ENCODE measurements around the gene AAMDC. TPM values are rescaled to one million over a fixed set of nuclear protein-coding genes. Genes with fewer than 3 reads are reported as not detected.

AAMDC gene
- total and polyA plus RNA-seq, 10 of the 15 experiments (the other 5 are each of a cell fraction or from before 2014, with no cell fraction given): 3.7 to 38.3 (median 11.2) TPM

DNA sequence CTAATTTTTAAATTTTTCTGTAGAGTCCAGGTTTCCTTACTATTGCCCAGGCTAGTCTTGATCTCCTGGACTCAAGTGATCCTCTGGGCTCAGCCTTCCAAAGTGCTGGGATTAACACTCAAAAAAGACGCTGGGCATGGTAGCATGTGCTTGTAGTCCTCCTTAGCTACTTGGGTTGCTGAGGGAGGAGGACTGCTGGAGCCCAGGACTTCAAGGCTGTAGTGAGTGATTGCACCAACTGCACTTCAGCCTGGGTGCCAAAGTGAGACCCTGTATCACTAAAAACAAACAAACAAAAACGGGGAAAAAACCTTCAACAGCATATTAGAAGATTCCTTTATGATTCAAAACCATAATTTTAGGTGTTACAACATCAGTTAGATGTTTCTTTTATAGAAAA is 45.0 kb upstream of the AAMDC start (continued):
- TF ChIP-seq CBFB (IDR thresholded peaks at IDR 0.05; ENCODE audit: low read depth): no peak
- TF ChIP-seq, protein P1, sequence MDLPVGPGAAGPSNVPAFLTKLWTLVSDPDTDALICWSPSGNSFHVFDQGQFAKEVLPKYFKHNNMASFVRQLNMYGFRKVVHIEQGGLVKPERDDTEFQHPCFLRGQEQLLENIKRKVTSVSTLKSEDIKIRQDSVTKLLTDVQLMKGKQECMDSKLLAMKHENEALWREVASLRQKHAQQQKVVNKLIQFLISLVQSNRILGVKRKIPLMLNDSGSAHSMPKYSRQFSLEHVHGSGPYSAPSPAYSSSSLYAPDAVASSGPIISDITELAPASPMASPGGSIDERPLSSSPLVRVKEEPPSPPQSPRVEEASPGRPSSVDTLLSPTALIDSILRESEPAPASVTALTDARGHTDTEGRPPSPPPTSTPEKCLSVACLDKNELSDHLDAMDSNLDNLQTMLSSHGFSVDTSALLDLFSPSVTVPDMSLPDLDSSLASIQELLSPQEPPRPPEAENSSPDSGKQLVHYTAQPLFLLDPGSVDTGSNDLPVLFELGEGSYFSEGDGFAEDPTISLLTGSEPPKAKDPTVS (IDR thresholded peaks at IDR 0.05; ENCODE audit: low read depth, low read length): no peak
- TF ChIP-seq, protein P2, sequence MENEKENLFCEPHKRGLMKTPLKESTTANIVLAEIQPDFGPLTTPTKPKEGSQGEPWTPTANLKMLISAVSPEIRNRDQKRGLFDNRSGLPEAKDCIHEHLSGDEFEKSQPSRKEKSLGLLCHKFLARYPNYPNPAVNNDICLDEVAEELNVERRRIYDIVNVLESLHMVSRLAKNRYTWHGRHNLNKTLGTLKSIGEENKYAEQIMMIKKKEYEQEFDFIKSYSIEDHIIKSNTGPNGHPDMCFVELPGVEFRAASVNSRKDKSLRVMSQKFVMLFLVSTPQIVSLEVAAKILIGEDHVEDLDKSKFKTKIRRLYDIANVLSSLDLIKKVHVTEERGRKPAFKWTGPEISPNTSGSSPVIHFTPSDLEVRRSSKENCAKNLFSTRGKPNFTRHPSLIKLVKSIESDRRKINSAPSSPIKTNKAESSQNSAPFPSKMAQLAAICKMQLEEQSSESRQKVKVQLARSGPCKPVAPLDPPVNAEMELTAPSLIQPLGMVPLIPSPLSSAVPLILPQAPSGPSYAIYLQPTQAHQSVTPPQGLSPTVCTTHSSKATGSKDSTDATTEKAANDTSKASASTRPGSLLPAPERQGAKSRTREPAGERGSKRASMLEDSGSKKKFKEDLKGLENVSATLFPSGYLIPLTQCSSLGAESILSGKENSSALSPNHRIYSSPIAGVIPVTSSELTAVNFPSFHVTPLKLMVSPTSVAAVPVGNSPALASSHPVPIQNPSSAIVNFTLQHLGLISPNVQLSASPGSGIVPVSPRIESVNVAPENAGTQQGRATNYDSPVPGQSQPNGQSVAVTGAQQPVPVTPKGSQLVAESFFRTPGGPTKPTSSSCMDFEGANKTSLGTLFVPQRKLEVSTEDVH (IDR thresholded peaks at IDR 0.05; ENCODE audit: low read depth, partially characterized antibody): no peak
- TF ChIP-seq GABPA (IDR thresholded peaks at IDR 0.05; ENCODE audit: low read depth): no peak
- no peak for TF ChIP-seq SIX5 (IDR thresholded peaks at IDR 0.05; ENCODE audit: low read depth, low read length, severe bottlenecking)
- TF ChIP-seq HDAC6 (IDR thresholded peaks at IDR 0.05; ENCODE audit: unreplicated experiment): no peak
- TF ChIP-seq SREBF2 (IDR thresholded peaks at IDR 0.05; ENCODE audit: low read length): no peak
- no peak for TF ChIP-seq FOXM1 (IDR thresholded peaks at IDR 0.05; ENCODE audit: low read depth, low read length)

DNA sequence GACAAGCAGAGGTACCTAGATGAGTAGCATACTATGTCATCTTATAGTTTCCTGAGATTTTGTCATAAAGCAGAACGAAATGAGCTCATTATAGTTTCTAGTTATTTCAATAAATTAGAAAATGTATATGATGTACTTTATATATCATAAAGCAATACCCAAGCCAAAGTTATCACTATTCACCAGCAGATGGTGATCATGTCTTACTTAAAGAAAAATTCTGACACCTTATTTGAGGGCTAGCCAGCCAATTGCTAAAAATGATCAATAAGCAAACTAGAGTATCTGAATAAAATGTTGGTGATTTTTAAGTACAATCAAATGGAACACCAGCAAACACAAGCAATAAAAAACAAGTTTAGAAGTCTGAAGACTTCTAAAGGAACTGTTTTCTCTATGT is 44.5 kb upstream of the AAMDC start:
- RAD21 ChIA-PET (ENCODE audit: unreplicated experiment): interaction anchor here (0.7 to 1.0 kb wide), 4 partner anchors 28 to 269 kb away, joined by 3 to 6 read pairs (median 4); no protein-coding TSS in a partner anchor
- peak; percentile 62 for ATAC-seq
- Histone ChIP-seq H3K9ac (ENCODE audit: control insufficient read depth, insufficient read depth, low read length) (no peak overlapping the region), H2AFZ (ENCODE audit: control insufficient read depth, low read depth, low read length) (no peak overlapping the region), H3K79me2 (ENCODE audit: control insufficient read depth, insufficient read depth, low read length) (peaks cover 33% of the 10 kb centered on the region), H4K20me1 (ENCODE audit: control insufficient read depth, insufficient read depth) (no peaks in the 10 kb centered on the region; the same call in 1 of the 2 replicates), H3K4me1 (ENCODE audit: control insufficient read depth, insufficient read depth, low read length) (no peaks in the 10 kb centered on the region), H3K4me2 (ENCODE audit: control insufficient read depth, insufficient read depth) (no peak overlapping the region), H3K36me3 (ENCODE audit: control insufficient read depth in 2 of 2, insufficient read depth in 2 of 2, low read length in 1 of 2) (peaks cover 0 to 10% of the 10 kb centered on the region in 2 experiments; a peak in 2 of 4 replicates), H3K9me3 (replicated peaks; ENCODE audit: control insufficient read depth, insufficient read depth, low read length) (no peaks in the 10 kb centered on the region), H3K4me3 (no peak overlapping the region), H3K27ac (ENCODE audit: control insufficient read depth, insufficient read depth) (no peak overlapping the region), H3K27me3 (replicated peaks in 1 of 2; ENCODE audit: control insufficient read depth in 2 of 2, insufficient read depth in 2 of 2, low read length in 1 of 2) (no peaks in the 10 kb centered on the region)
- 0% methylated on average over 1 of the region's 1 CpG for WGBS (ENCODE audit: insufficient coverage, insufficient replicate concordance, low lambda C conversion rate, missing lambda C conversion rate)
- SMC1A ChIA-PET (ENCODE audit: uncharacterized antibody, unreplicated experiment): interaction anchor here (1.0 to 2.1 kb wide), 10 partner anchors 9 to 265 kb away, joined by 3 to 11 read pairs (median 4); no protein-coding TSS in a partner anchor
- CTCF ChIA-PET: interaction anchor here (0.6 to 3.7 kb wide), 8 partner anchors 100 to 969 kb away, joined by 3 to 14 read pairs (median 5); partner anchors contain the start of gene INTS4
- POLR2A ChIA-PET: no interaction called here
- no TSS peak for BruUV-seq (replicated peaks)
- DNase-seq (ENCODE audit: low read depth, low spot score): no peak
- intact Hi-C loops (cut with micrococcal nuclease; ENCODE audit: unreplicated experiment): loop anchor here (1.0 to 5.0 kb wide), 3 partner anchors 46 to 270 kb away; partner anchors contain the start of genes AAMDC and RSF1
- no peak for FAIRE-seq
- in situ Hi-C loops (cut with MboI): loop anchor here (5.0 kb wide), 1 partner anchor 226 kb away; no protein-coding TSS in a partner anchor
- TF ChIP-seq CHD2 (IDR thresholded peaks at IDR 0.05; ENCODE audit: borderline replicate concordance, low read depth, low read length): no peak
- TF ChIP-seq, protein P3, sequence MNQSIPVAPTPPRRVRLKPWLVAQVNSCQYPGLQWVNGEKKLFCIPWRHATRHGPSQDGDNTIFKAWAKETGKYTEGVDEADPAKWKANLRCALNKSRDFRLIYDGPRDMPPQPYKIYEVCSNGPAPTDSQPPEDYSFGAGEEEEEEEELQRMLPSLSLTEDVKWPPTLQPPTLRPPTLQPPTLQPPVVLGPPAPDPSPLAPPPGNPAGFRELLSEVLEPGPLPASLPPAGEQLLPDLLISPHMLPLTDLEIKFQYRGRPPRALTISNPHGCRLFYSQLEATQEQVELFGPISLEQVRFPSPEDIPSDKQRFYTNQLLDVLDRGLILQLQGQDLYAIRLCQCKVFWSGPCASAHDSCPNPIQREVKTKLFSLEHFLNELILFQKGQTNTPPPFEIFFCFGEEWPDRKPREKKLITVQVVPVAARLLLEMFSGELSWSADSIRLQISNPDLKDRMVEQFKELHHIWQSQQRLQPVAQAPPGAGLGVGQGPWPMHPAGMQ (IDR thresholded peaks at IDR 0.05; ENCODE audit: borderline replicate concordance): no peak
- no peak for TF ChIP-seq BHLHE40 (IDR thresholded peaks at IDR 0.05; ENCODE audit: borderline replicate concordance in 1 of 2, low read depth in 2 of 2, low read length in 1 of 2)
- no peak for TF ChIP-seq NFIC (IDR thresholded peaks at IDR 0.05; ENCODE audit: low read depth, low read length)
- no peak for TF ChIP-seq EP300 (IDR thresholded peaks at IDR 0.05; ENCODE audit: borderline replicate concordance in 1 of 2, control insufficient read depth in 1 of 2, low read depth in 2 of 2, low read length in 2 of 2)
- no peak for TF ChIP-seq KLF5 (IDR thresholded peaks at IDR 0.05; ENCODE audit: partially characterized antibody)
- TF ChIP-seq, protein P4, sequence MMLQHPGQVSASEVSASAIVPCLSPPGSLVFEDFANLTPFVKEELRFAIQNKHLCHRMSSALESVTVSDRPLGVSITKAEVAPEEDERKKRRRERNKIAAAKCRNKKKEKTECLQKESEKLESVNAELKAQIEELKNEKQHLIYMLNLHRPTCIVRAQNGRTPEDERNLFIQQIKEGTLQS (IDR thresholded peaks at IDR 0.05; ENCODE audit: borderline replicate concordance, extremely low read depth, low read depth, low read length): no peak
- no peak for TF ChIP-seq HDGF (IDR thresholded peaks at IDR 0.05)
- TF ChIP-seq GABPA (IDR thresholded peaks at IDR 0.05; ENCODE audit: low read depth): no peak
